IMR-90 (cell line): ENCODE results near the gene ALAS1. TPM values are rescaled to one million over a fixed set of nuclear protein-coding genes. Genes with fewer than 3 reads are reported as not detected.

Source experiments
- ATAC-seq: fragments of 200-7000 bp; cut with Tn5 transposase; 2 replicates; pipeline ENCODE4 v1.9.1; 2020; ENCODE audit warnings: low read depth, mild to moderate bottlenecking, moderate library complexity
- BruUV-seq: library from RNA; stranded (reverse); fragments of 400-500 nt; replicated peaks from 2 replicates; lab custom pipeline; 2021; lab: Mats Ljungman, UMichigan
- CTCF ChIA-PET: fragments of 300-600 bp; formaldehyde crosslinking; extraction: SDS; loops from one replicate; lab custom pipeline; 2021; ENCODE audit warnings: antibody characterized with exemption; lab: Yijun Ruan, JAX
- POLR2A ChIA-PET: fragments of 300-600 bp; sonication (Branson Sonifier 250); formaldehyde crosslinking; loops from one replicate; lab custom pipeline; 2022; ENCODE audit warnings: antibody characterized with exemption; ENCODE audit not compliant: unreplicated experiment; lab: Charles Lee
- DNase-seq: peaks from one replicate; pipeline ENCODE4 v3.0.0; 2013
- H2AFZ ChIP-seq: replicated peaks from 2 replicates; pipeline ENCODE3; 2013; ENCODE audit warnings: low read length, mild to moderate bottlenecking; ENCODE audit not compliant: poor library complexity
- H2AK5ac ChIP-seq: 2 replicates; pipeline ENCODE4 v1.6.1; 2013; ENCODE audit warnings: low read depth, low read length, inconsistent platforms
- H2AK9ac ChIP-seq: replicated peaks from 2 replicates; pipeline ENCODE3; 2013; ENCODE audit warnings: mild to moderate bottlenecking, low read depth, low read length, moderate library complexity; ENCODE audit not compliant: poor library complexity
- H2BK120ac ChIP-seq: 2 replicates; pipeline ENCODE4 v1.6.1; 2013; ENCODE audit warnings: low read depth, low read length, inconsistent platforms
- H2BK15ac ChIP-seq: 3 replicates; pipeline ENCODE4 v1.6.1; 2013; ENCODE audit warnings: low read depth, low read length, inconsistent platforms
- H2BK20ac ChIP-seq: 2 replicates; pipeline ENCODE4 v1.6.1; 2013; ENCODE audit warnings: low read depth, mild to moderate bottlenecking, inconsistent platforms, low read length, moderate library complexity
- H2BK5ac ChIP-seq: 2 replicates; pipeline ENCODE4 v1.6.1; 2013; ENCODE audit warnings: mild to moderate bottlenecking, low read depth, low read length, inconsistent platforms; ENCODE audit not compliant: poor library complexity, severe bottlenecking
- H3K14ac ChIP-seq: replicated peaks from 2 replicates; pipeline ENCODE4 v1.6.1; 2013; ENCODE audit warnings: low read depth, low read length, inconsistent platforms
- H3K18ac ChIP-seq: 2 replicates; pipeline ENCODE4 v1.6.1; 2013; ENCODE audit warnings: low read depth, low read length, control low read depth
- H3K23ac ChIP-seq: 2 replicates; pipeline ENCODE4 v1.6.1; 2013; ENCODE audit warnings: low read depth, low read length, inconsistent platforms
- H3K27ac ChIP-seq: 2 replicates; pipeline ENCODE4 v1.5.1; 2013; ENCODE audit warnings: mild to moderate bottlenecking, control low read depth, low read length; ENCODE audit not compliant: insufficient read depth
- H3K27me3 ChIP-seq: 2 replicates; pipeline ENCODE4 v1.6.1; 2013; ENCODE audit warnings: low read length; ENCODE audit not compliant: control insufficient read depth, insufficient read depth
- H3K36me3 ChIP-seq: 2 replicates; pipeline ENCODE4 v1.6.1; 2013; ENCODE audit warnings: low read length, mixed read lengths; ENCODE audit not compliant: control insufficient read depth, insufficient read depth
- H3K4ac ChIP-seq: 2 replicates; pipeline ENCODE4 v1.6.1; 2013; ENCODE audit warnings: low read depth, low read length, inconsistent platforms
- H3K4me1 ChIP-seq: 2 replicates; pipeline ENCODE4 v1.6.1; 2013; ENCODE audit warnings: low read length, mixed read lengths; ENCODE audit not compliant: control insufficient read depth, insufficient read depth
- H3K4me2 ChIP-seq: 2 replicates; pipeline ENCODE4 v1.6.1; 2013; ENCODE audit warnings: low read depth, mild to moderate bottlenecking, control low read depth, low read length, moderate library complexity
- H3K4me3 ChIP-seq: 2 replicates; pipeline ENCODE4 v1.5.1; 2013; ENCODE audit warnings: low read depth, mild to moderate bottlenecking, control low read depth, low read length, moderate library complexity; ENCODE audit not compliant: insufficient read depth
- H3K56ac ChIP-seq: 2 replicates; pipeline ENCODE4 v1.6.1; 2013; ENCODE audit warnings: low read length, inconsistent platforms; ENCODE audit not compliant: insufficient read depth; ENCODE audit errors: extremely low read depth
- H3K79me1 ChIP-seq, 2 experiments: 2 replicates each; pipeline ENCODE4 v1.6.1; 2013; ENCODE audit warnings: low read length in 2 of 2, inconsistent platforms in 1 of 2, low read depth in 1 of 2
- H3K9ac ChIP-seq: 2 replicates; pipeline ENCODE4 v1.6.1; 2013; ENCODE audit warnings: low read depth, low read length, control low read depth
- H3K9me1 ChIP-seq: 2 replicates; pipeline ENCODE4 v1.6.1; 2013; ENCODE audit warnings: low read length, inconsistent platforms; ENCODE audit not compliant: insufficient read depth
- H3K9me3 ChIP-seq: 2 replicates; pipeline ENCODE4 v1.6.1; 2013; ENCODE audit warnings: low read length; ENCODE audit not compliant: control insufficient read depth, insufficient read depth
- H4K20me1 ChIP-seq: 2 replicates; pipeline ENCODE4 v1.6.1; 2013; ENCODE audit warnings: low read length, inconsistent platforms; ENCODE audit not compliant: insufficient read depth
- H4K5ac ChIP-seq: 2 replicates; pipeline ENCODE4 v1.6.1; 2013; ENCODE audit warnings: mild to moderate bottlenecking, low read depth, low read length, control low read depth
- H4K8ac ChIP-seq, 2 experiments: 2 replicates each; pipeline ENCODE4 v1.6.1; 2013; ENCODE audit warnings: low read depth in 2 of 2, low read length in 2 of 2, control low read depth in 1 of 2, inconsistent platforms in 1 of 2
- H4K91ac ChIP-seq: 2 replicates; pipeline ENCODE4 v1.6.1; 2013; ENCODE audit warnings: low read depth, low read length, inconsistent platforms; ENCODE audit not compliant: insufficient read depth
- BHLHE40 ChIP-seq: fragments of 150-350 bp; IDR thresholded peaks from 2 replicates; pipeline ENCODE4 v1.6.1; 2016; ENCODE audit warnings: mild to moderate bottlenecking, low read depth, low read length
- CEBPB ChIP-seq: IDR thresholded peaks from 2 replicates; pipeline ENCODE4 v1.6.1; 2012; ENCODE audit warnings: low read depth, low read length, improper control_type of control experiment
- CHD1 ChIP-seq: IDR thresholded peaks from 2 replicates; pipeline ENCODE4 v1.6.1; 2012; ENCODE audit warnings: low read depth, low read length, improper control_type of control experiment
- FOS ChIP-seq: fragments of 150-350 bp; IDR thresholded peaks from 2 replicates; pipeline ENCODE4 v1.6.1; 2016; ENCODE audit warnings: low read depth, low read length
- MAFK ChIP-seq: IDR thresholded peaks from 2 replicates; pipeline ENCODE4 v1.6.1; 2012; ENCODE audit warnings: low read depth, low read length, improper control_type of control experiment
- MAZ ChIP-seq: IDR thresholded peaks from 2 replicates; pipeline ENCODE4 v1.6.1; 2012; ENCODE audit warnings: low read depth, mild to moderate bottlenecking, low read length, improper control_type of control experiment, moderate library complexity, borderline replicate concordance
- MXI1 ChIP-seq: IDR thresholded peaks from 2 replicates; pipeline ENCODE4 v1.6.1; 2012; ENCODE audit warnings: low read depth, mild to moderate bottlenecking, low read length, moderate library complexity, borderline replicate concordance
- NFE2L2 ChIP-seq: fragments of 150-350 bp; IDR thresholded peaks from 2 replicates; pipeline ENCODE4 v1.6.1; 2016; ENCODE audit warnings: low read depth, mild to moderate bottlenecking, low read length
- POLR2A ChIP-seq: IDR thresholded peaks from 2 replicates; pipeline ENCODE4 v1.6.1; 2012; ENCODE audit warnings: mild to moderate bottlenecking, low read depth, low read length
- RCOR1 ChIP-seq: IDR thresholded peaks from 2 replicates; pipeline ENCODE4 v1.6.1; 2012; ENCODE audit warnings: mild to moderate bottlenecking, low read length, improper control_type of control experiment; ENCODE audit not compliant: insufficient replicate concordance
- RFX5 ChIP-seq: IDR thresholded peaks from 2 replicates; pipeline ENCODE4 v1.8.0; 2012; ENCODE audit warnings: low read depth, mild to moderate bottlenecking, low read length, moderate library complexity
- WGBS, 2 experiments: methylation state at CpG; one replicate each; pipeline versions ENCODE4 v1.1.5 to v1.1.7; 2013; ENCODE audit warnings: missing lambda C conversion rate in 2 of 2; ENCODE audit not compliant: insufficient read length in 1 of 2; ENCODE audit errors: extremely low coverage in 2 of 2; 5-methylcytosine and 5-hydroxymethylcytosine counted together
- dilution Hi-C: fragments of 300-500 bp; cut with HindIII; formaldehyde crosslinking; loops from one replicate; pipeline ENCODE4 v1.14.3; 2018; ENCODE audit warnings: low sequenced_read_pairs; ENCODE audit not compliant: unreplicated experiment
- in situ Hi-C: fragments of 300-500 bp; cut with MboI; formaldehyde crosslinking; loops from 3 replicates; pipeline ENCODE4 v1.14.3; 2019; ENCODE audit warnings: low sequenced_read_pairs, inconsistent platforms, mixed read lengths
- intact Hi-C: fragments of 100-400 bp; cut with micrococcal nuclease; formaldehyde crosslinking; loops from 2 replicates; pipeline ENCODE4 v1.10.0; 2022
- polyA plus RNA-seq, 3 experiments: library from polyadenylated mRNA; depleted of rRNA; stranded (reverse); fragments of >200 nt; gene quantifications; 2 replicates each; pipeline ENCODE4 v1.2.3, GENCODE V29; 2012; ENCODE audit warnings: low replicate concordance in 1 of 3
- total RNA-seq: library from RNA; depleted of rRNA; stranded (reverse); fragments of >200 nt; gene quantifications from 2 replicates; pipeline ENCODE4 v1.2.3, GENCODE V29; 2012
- TF ChIP-seq, protein P1 (sequence below): fragments of 150-350 bp; IDR thresholded peaks from 2 replicates; pipeline ENCODE4 v1.6.1; 2017; ENCODE audit warnings: mild to moderate bottlenecking, antibody characterized with exemption, low read length, low read depth
- TF ChIP-seq, protein P2 (sequence below): fragments of 150-350 bp; IDR thresholded peaks from 2 replicates; pipeline ENCODE4 v1.6.1; 2016; ENCODE audit warnings: low read depth, mild to moderate bottlenecking, low read length, moderate library complexity, borderline replicate concordance
- TF ChIP-seq, protein P3 (sequence below): conservative IDR thresholded peaks from 2 replicates; pipeline ENCODE4 v1.5.1; 2012; ENCODE audit warnings: mild to moderate bottlenecking, low read depth, low read length, improper control_type of control experiment

Gene ALAS1
- total and polyA plus RNA-seq, 2 of the 4 experiments (the other 2 are of a cell fraction): 32.8 to 47.2 TPM

DNA sequence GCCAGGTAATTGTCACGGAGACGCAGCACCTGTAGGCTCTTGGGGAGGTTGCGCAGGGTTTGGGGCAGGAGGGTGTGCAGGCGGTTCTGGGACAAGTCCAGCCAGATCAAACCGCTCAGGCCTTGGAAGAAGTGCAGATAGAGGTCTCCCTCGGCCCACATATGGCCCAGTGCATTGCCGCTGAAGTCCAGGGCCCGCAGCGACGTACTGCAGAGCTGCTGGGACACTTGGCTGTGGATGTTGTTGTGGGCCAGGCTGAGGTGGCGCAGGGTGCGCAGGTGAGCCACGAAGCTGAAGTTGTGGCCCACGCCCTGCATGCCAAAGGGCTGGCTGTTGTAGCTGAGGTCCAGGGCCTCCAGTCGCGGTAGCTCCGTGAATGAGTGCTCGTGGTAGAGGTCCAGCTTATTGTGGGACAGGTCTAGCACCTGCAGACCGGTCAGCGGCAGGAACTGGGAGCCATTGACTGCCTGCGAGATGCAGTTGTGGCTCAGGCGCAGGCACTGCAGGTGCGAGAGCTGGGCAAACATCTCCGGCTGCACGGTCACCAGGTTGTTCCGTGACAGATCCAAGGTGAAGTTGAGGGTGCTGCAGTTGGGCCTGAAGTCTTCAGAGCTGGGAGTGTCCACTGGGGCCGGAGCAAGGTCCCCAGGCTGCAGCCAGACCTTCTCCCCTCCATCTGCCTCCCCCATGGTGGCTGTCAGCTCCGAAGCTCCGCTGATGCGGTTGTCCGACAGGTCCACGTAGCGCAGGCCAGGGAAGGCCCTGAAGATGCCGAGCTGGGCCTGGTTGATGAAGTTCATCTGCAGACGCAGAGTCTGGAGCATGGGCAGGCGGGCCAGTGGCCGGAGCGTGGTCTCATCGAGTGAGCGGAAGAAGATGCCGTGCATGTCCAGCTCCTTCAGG is 24.6 kb downstream of the ALAS1 start:
- DNase-seq (no peak), ATAC-seq (no peak)
- Histone ChIP-seq H3K4me2 (no peak overlapping the region), H3K27me3 (no peaks in the 10 kb centered on the region), H2BK15ac (no peak overlapping the region), H3K4ac (no peak overlapping the region), H4K8ac (no peak overlapping the region), H3K9me3 (no peaks in the 10 kb centered on the region), H2BK20ac (no peak overlapping the region), H2BK120ac (no peak overlapping the region), H3K79me1 (no peaks in the 10 kb centered on the region), H2BK5ac (no peak overlapping the region), H3K14ac (no peak overlapping the region), H4K20me1 (0 out of 2 replicates have a peak, but pooled peaks cover 4% of the 10 kb centered on the region), H3K4me3 (no peak overlapping the region), H3K56ac (no peak overlapping the region), H3K4me1 (no peaks in the 10 kb centered on the region), H3K9ac (no peak overlapping the region), H3K23ac (no peak overlapping the region), H2AK9ac (no peak overlapping the region), H4K91ac (no peak overlapping the region), H4K5ac (no peak overlapping the region), H3K9me1 (peaks cover 4% of the 10 kb centered on the region; the same call in 1 of the 2 replicates), H3K36me3 (no peaks in the 10 kb centered on the region; the same call in 1 of the 2 replicates), H3K18ac (no peak overlapping the region), H2AFZ (peak overlapping the region; percentile 32), H3K27ac (no peak overlapping the region), H2AK5ac (no peak overlapping the region)
- 93% methylated on average over 30 of the region's 41 CpGs; no CpG with 5 or more reads in 1 of the 2 experiments for WGBS, 2 experiments
- dilution Hi-C loops: no loop called here
- ChIA-PET POLR2A (no interaction called here), CTCF (interaction anchor here (1.2 kb wide), 1 partner anchor 18 kb away, joined by 3 read pairs; no protein-coding TSS in a partner anchor)
- in situ Hi-C loops: no loop called here
- TF ChIP-seq CEBPB: no peak
- TF ChIP-seq RCOR1: no peak
- no peak for TF ChIP-seq CHD1
- no peak for TF ChIP-seq MXI1
- no peak for TF ChIP-seq POLR2A
- TF ChIP-seq, protein P1, sequence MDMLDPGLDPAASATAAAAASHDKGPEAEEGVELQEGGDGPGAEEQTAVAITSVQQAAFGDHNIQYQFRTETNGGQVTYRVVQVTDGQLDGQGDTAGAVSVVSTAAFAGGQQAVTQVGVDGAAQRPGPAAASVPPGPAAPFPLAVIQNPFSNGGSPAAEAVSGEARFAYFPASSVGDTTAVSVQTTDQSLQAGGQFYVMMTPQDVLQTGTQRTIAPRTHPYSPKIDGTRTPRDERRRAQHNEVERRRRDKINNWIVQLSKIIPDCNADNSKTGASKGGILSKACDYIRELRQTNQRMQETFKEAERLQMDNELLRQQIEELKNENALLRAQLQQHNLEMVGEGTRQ: no peak
- TF ChIP-seq BHLHE40: no peak
- TF ChIP-seq, protein P2, sequence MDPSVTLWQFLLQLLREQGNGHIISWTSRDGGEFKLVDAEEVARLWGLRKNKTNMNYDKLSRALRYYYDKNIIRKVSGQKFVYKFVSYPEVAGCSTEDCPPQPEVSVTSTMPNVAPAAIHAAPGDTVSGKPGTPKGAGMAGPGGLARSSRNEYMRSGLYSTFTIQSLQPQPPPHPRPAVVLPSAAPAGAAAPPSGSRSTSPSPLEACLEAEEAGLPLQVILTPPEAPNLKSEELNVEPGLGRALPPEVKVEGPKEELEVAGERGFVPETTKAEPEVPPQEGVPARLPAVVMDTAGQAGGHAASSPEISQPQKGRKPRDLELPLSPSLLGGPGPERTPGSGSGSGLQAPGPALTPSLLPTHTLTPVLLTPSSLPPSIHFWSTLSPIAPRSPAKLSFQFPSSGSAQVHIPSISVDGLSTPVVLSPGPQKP: no peak
- no peak for TF ChIP-seq NFE2L2
- TF ChIP-seq RFX5: no peak
- no peak for TF ChIP-seq FOS
- TF ChIP-seq MAZ: no peak
- TF ChIP-seq, protein P3, sequence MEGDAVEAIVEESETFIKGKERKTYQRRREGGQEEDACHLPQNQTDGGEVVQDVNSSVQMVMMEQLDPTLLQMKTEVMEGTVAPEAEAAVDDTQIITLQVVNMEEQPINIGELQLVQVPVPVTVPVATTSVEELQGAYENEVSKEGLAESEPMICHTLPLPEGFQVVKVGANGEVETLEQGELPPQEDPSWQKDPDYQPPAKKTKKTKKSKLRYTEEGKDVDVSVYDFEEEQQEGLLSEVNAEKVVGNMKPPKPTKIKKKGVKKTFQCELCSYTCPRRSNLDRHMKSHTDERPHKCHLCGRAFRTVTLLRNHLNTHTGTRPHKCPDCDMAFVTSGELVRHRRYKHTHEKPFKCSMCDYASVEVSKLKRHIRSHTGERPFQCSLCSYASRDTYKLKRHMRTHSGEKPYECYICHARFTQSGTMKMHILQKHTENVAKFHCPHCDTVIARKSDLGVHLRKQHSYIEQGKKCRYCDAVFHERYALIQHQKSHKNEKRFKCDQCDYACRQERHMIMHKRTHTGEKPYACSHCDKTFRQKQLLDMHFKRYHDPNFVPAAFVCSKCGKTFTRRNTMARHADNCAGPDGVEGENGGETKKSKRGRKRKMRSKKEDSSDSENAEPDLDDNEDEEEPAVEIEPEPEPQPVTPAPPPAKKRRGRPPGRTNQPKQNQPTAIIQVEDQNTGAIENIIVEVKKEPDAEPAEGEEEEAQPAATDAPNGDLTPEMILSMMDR: no peak
- TF ChIP-seq MAFK: no peak
- BruUV-seq: no TSS peak
- intact Hi-C loops: loop anchor here (5.0 kb wide), 1 partner anchor 225 kb away; the partner anchor contains the start of gene SEMA3G
